ENCODE results near the gene CENPH.
"Not testable (repeated sequence)": the region's sequence is repeated elsewhere in the genome, so short reads cannot be mapped to it uniquely, and the experiment has no call there.

Gene CENPH

GRCh38 chr5:69158039-69158438, 31.3 kb upstream of the CENPH start:
- Histone ChIP-seq H3K9ac (ENCODE audit: insufficient read length) (no peak overlapping the region), H3K36me3 (ENCODE audit: insufficient read depth, low read length) (no peaks in the 10 kb centered on the region), H3K27ac (no peak overlapping the region), H3K9me3 (ENCODE audit: low read depth, low read length) (no peaks in the 10 kb centered on the region), H3K4me3 (no peak overlapping the region)
- no peak for DNase-seq (ENCODE audit: low read depth, low spot score)
- TF ChIP-seq POLR2AphosphoS5 (IDR thresholded peaks at IDR 0.05; ENCODE audit: borderline replicate concordance, low read depth, low read length) = no peak

DNA sequence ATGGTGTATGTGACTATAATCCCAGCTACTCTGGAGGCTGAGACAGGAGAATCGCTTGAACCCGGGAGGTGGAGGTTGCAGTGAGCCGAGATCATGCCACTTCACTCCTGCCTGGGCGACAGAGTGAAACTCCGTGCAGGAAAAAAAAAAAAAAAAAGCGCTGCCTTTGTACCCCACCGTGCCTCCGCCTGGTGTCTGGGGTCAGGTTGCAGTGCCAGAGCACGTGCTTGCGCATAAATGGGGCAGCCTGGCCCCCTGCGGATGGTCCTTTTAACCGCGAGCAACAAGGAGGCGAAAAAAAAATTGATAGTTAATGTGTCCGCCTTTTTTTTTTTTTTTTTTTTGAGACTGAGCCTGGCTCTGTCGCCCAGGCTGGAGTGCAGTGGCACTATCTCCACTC, 28.7 kb upstream of the CENPH start:
- Histone ChIP-seq H3K9ac (ENCODE audit: insufficient read length) (no peak overlapping the region), H3K27ac (no peak overlapping the region), H3K9me3 (ENCODE audit: low read depth, low read length) (no peaks in the 10 kb centered on the region), H3K4me3 (no peak overlapping the region), H3K36me3 (ENCODE audit: insufficient read depth, low read length) (no peaks in the 10 kb centered on the region)
- DNase-seq (ENCODE audit: low read depth, low spot score) = no peak
- TF ChIP-seq POLR2AphosphoS5 (IDR thresholded peaks at IDR 0.05; ENCODE audit: borderline replicate concordance, low read depth, low read length) (no peak), EZH2 (IDR thresholded peaks at IDR 0.05) (no peak), FOXP2 (optimal IDR thresholded peaks at IDR 0.05; ENCODE audit: control extremely low read depth, extremely low read length, insufficient read depth) (no peak)

- Histone ChIP-seq H3K27ac (peak within 1 kb of the TSS; percentile 91), H3K36me3 (ENCODE audit: insufficient read depth, low read length) (peaks cover 42% of the 10 kb centered on the region), H3K9me3 (ENCODE audit: low read depth, low read length) (no peaks in the 10 kb centered on the region), H3K4me3 (peak within 1 kb of the TSS; percentile 99), H3K9ac (ENCODE audit: insufficient read length) (peak within 1 kb of the TSS; percentile 95)
- DNase-seq (ENCODE audit: low read depth, low spot score) = peak; percentile 69
- TF ChIP-seq EZH2 (IDR thresholded peaks at IDR 0.05) = no peak
- TF ChIP-seq FOXP2 (optimal IDR thresholded peaks at IDR 0.05; ENCODE audit: control extremely low read depth, extremely low read length, insufficient read depth) = no peak
- peak; percentile 79; the same call in 1 of the 2 replicates for TF ChIP-seq POLR2AphosphoS5 (IDR thresholded peaks at IDR 0.05; ENCODE audit: borderline replicate concordance, low read depth, low read length)
These were observed 22.5 kb upstream of the CENPH start, which contains the start of gene CCNB1 for GRCh38 chr5:69166686-69167492. Gene CCNB1, plus strand, starts transcription at chr5:69167150. Its CDS starts 113 bp downstream, at chr5:69167263.

- Histone ChIP-seq H3K9me3 (ENCODE audit: low read depth, low read length) (no peaks in the 10 kb centered on the region), H3K27ac (peak overlapping the region; percentile 91), H3K9ac (ENCODE audit: insufficient read length) (peak overlapping the region; percentile 95), H3K36me3 (ENCODE audit: insufficient read depth, low read length) (peaks cover 48% of the 10 kb centered on the region), H3K4me3 (peak overlapping the region; percentile 99)
- DNase-seq (ENCODE audit: low read depth, low spot score) = no peak
- TF ChIP-seq POLR2AphosphoS5 (IDR thresholded peaks at IDR 0.05; ENCODE audit: borderline replicate concordance, low read depth, low read length) (no peak), FOXP2 (optimal IDR thresholded peaks at IDR 0.05; ENCODE audit: control extremely low read depth, extremely low read length, insufficient read depth) (no peak), EZH2 (IDR thresholded peaks at IDR 0.05) (no peak)
These were observed 21.9 kb upstream of the CENPH start for GRCh38 chr5:69167493-69167855.

GRCh38 chr5:69167929-69168328, 21.5 kb upstream of the CENPH start:
- Histone ChIP-seq H3K4me3 (peak overlapping the region; percentile 99), H3K9ac (ENCODE audit: insufficient read length) (peak overlapping the region; percentile 95), H3K36me3 (ENCODE audit: insufficient read depth, low read length) (peaks cover 52% of the 10 kb centered on the region), H3K27ac (peak overlapping the region; percentile 91; the same call in 1 of the 2 replicates), H3K9me3 (ENCODE audit: low read depth, low read length) (no peaks in the 10 kb centered on the region)
- no peak for TF ChIP-seq FOXP2 (optimal IDR thresholded peaks at IDR 0.05; ENCODE audit: control extremely low read depth, extremely low read length, insufficient read depth)
- TF ChIP-seq EZH2 (IDR thresholded peaks at IDR 0.05) = no peak
- no peak for TF ChIP-seq POLR2AphosphoS5 (IDR thresholded peaks at IDR 0.05; ENCODE audit: borderline replicate concordance, low read depth, low read length)
- DNase-seq (ENCODE audit: low read depth, low spot score) = no peak

- H3K36me3 ChIP-seq (ENCODE audit: insufficient read depth, low read length) = peaks cover 78% of the 10 kb centered on the region
- DNase-seq (ENCODE audit: low read depth, low spot score) = no peak
- H3K27ac ChIP-seq = peak overlapping the region; percentile 39; the same call in 1 of the 2 replicates
- TF ChIP-seq FOXP2 (optimal IDR thresholded peaks at IDR 0.05; ENCODE audit: control extremely low read depth, extremely low read length, insufficient read depth) (no peak), EZH2 (IDR thresholded peaks at IDR 0.05) (no peak), POLR2AphosphoS5 (IDR thresholded peaks at IDR 0.05; ENCODE audit: borderline replicate concordance, low read depth, low read length) (no peak)
- no peaks in the 10 kb centered on the region for H3K9me3 ChIP-seq (ENCODE audit: low read depth, low read length)
- H3K4me3 ChIP-seq = no peak overlapping the region
- H3K9ac ChIP-seq (ENCODE audit: insufficient read length) = no peak overlapping the region
These were observed 18.9 kb upstream of the CENPH start for GRCh38 chr5:69170495-69170894.

GRCh38 chr5:69170969-69171368, 18.4 kb upstream of the CENPH start:
- peaks cover 82% of the 10 kb centered on the region for H3K36me3 ChIP-seq (ENCODE audit: insufficient read depth, low read length)
- H3K27ac ChIP-seq = peak overlapping the region; percentile 39
- TF ChIP-seq EZH2 (IDR thresholded peaks at IDR 0.05) = no peak
- TF ChIP-seq FOXP2 (optimal IDR thresholded peaks at IDR 0.05; ENCODE audit: control extremely low read depth, extremely low read length, insufficient read depth) = no peak
- TF ChIP-seq POLR2AphosphoS5 (IDR thresholded peaks at IDR 0.05; ENCODE audit: borderline replicate concordance, low read depth, low read length) = no peak
- H3K9ac ChIP-seq (ENCODE audit: insufficient read length) = peak overlapping the region; percentile 41
- peak overlapping the region; percentile 27; the same call in 1 of the 2 replicates for H3K4me3 ChIP-seq
- DNase-seq (ENCODE audit: low read depth, low spot score) = no peak
- no peaks in the 10 kb centered on the region for H3K9me3 ChIP-seq (ENCODE audit: low read depth, low read length)

DNA sequence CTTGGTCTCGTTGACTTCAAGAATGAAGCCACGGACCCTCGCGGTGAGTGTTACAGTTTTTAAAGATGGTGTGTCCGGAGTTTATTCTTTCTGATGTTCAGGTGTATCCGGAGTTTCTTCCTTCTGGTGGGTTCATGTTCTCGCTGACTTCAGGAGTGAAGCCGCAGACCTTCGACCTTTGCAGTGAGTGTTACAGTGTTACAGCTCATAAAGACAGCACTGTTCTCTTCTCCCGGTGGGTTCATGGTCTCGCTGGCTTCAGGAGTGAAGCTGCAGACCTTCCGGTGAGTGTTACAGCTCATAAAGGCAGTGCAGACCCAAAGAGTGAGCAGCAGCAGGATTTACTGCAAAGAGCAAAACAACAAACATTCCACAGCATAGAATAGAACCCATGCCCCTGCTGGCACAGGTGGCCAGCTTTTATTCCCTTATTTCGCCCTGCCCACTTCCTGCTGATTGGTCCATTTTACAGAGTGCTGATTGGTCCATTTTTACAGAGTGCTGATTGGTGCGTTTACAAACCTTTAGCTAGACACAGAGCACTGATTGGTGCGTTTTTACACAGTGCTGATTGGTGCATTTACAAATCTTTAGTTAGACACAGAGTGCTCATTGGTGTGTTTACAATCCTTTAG, 7.6 kb upstream of the CENPH start:
- not testable (repeated sequence) for H3K9me3 ChIP-seq (ENCODE audit: low read depth, low read length); DNase-seq (ENCODE audit: low read depth, low spot score); H3K9ac ChIP-seq (ENCODE audit: insufficient read length); H3K27ac ChIP-seq; H3K4me3 ChIP-seq
- peaks cover 18% of the 10 kb centered on the region for H3K36me3 ChIP-seq (ENCODE audit: insufficient read depth, low read length)

All from SK-N-MC (cell line).